Duodenal mucosa (tissue), 2 donors: ENCODE data around the gene KLF12.

ENCODE experiments used
- H3K27ac ChIP-seq: one replicate; pipeline ENCODE4 v1.7.0; 2013; ENCODE audit warnings: low read depth, low read length
- H3K27me3 ChIP-seq, 2 donors: one replicate each; pipeline ENCODE4 v1.7.0; 2013; ENCODE audit warnings: low read length in 2 of 2, control low read depth in 1 of 2; ENCODE audit not compliant: insufficient read depth in 2 of 2, control insufficient read depth in 1 of 2
- H3K36me3 ChIP-seq, 2 donors: one replicate each; pipeline ENCODE4 v1.7.0; 2013; ENCODE audit warnings: low read length in 2 of 2, control low read depth in 1 of 2; ENCODE audit not compliant: insufficient read depth in 2 of 2, control insufficient read depth in 1 of 2
- H3K4me1 ChIP-seq, 2 donors: one replicate each; pipeline ENCODE4 v1.7.0; 2013; ENCODE audit warnings: low read length in 2 of 2, control low read depth in 1 of 2; ENCODE audit not compliant: insufficient read depth in 2 of 2, control insufficient read depth in 1 of 2
- H3K4me3 ChIP-seq, 2 donors: one replicate each; pipeline ENCODE4 v1.7.0; 2013; ENCODE audit warnings: low read length in 2 of 2, low read depth in 1 of 2
- H3K9ac ChIP-seq, 2 donors: one replicate each; pipeline ENCODE4 v1.7.0; 2013; ENCODE audit warnings: low read length in 2 of 2, low read depth in 1 of 2
- H3K9me3 ChIP-seq, 2 donors: one replicate each; pipeline ENCODE4 v1.7.0; 2013; ENCODE audit warnings: low read length in 2 of 2, control low read depth in 1 of 2; ENCODE audit not compliant: control insufficient read depth in 1 of 2

Gene KLF12

GRCh38 chr13:74158571-74159352 is 24.6 kb upstream of the KLF12 start:
- no peaks in the 10 kb centered on the region for H3K4me1 ChIP-seq
- H3K9ac ChIP-seq, result no peak overlapping the region
- no peak overlapping the region for H3K27ac ChIP-seq
- H3K36me3 ChIP-seq, result no peaks in the 10 kb centered on the region
- no peaks in the 10 kb centered on the region for H3K27me3 ChIP-seq
- no peak overlapping the region for H3K4me3 ChIP-seq
- H3K9me3 ChIP-seq, result no peaks in the 10 kb centered on the region

- H3K27me3 ChIP-seq, result no peaks in the 10 kb centered on the region
- no peaks in the 10 kb centered on the region for H3K4me1 ChIP-seq
- H3K27ac ChIP-seq, result no peak overlapping the region
- H3K9me3 ChIP-seq, result no peaks in the 10 kb centered on the region
- no peaks in the 10 kb centered on the region for H3K36me3 ChIP-seq
- H3K9ac ChIP-seq, result no peak overlapping the region
- H3K4me3 ChIP-seq, result no peak overlapping the region
These were observed 23.8 kb upstream of the KLF12 start for GRCh38 chr13:74158028-74158427.

- Histone ChIP-seq H3K4me3 (no peak overlapping the region), H3K36me3 (no peaks in the 10 kb centered on the region), H3K4me1 (no peaks in the 10 kb centered on the region), H3K9ac (no peak overlapping the region), H3K27me3 (no peaks in the 10 kb centered on the region), H3K27ac (no peak overlapping the region), H3K9me3 (no peaks in the 10 kb centered on the region)
These were observed 20.8 kb upstream of the KLF12 start for GRCh38 chr13:74154981-74155380.

GRCh38 chr13:74153316-74153715 is 19.1 kb upstream of the KLF12 start:
- H3K9ac ChIP-seq, result no peak overlapping the region
- H3K4me1 ChIP-seq, result no peaks in the 10 kb centered on the region

GRCh38 chr13:74151859-74152258 is 17.7 kb upstream of the KLF12 start:
- Histone ChIP-seq H3K27me3 (no peaks in the 10 kb centered on the region), H3K9ac (no peak overlapping the region), H3K4me3 (no peak overlapping the region), H3K9me3 (no peaks in the 10 kb centered on the region), H3K4me1 (no peaks in the 10 kb centered on the region), H3K27ac (no peak overlapping the region), H3K36me3 (no peaks in the 10 kb centered on the region)

More at GRCh38 chr13:74153316-74153715, 19.1 kb upstream of the KLF12 start:
- H3K27me3 ChIP-seq, result no peaks in the 10 kb centered on the region
- no peaks in the 10 kb centered on the region for H3K36me3 ChIP-seq
- no peak overlapping the region for H3K27ac ChIP-seq
- H3K4me3 ChIP-seq, result no peak overlapping the region
- no peaks in the 10 kb centered on the region for H3K9me3 ChIP-seq

GRCh38 chr13:74148352-74148751 is 14.1 kb upstream of the KLF12 start:
- H3K9ac ChIP-seq, result no peak overlapping the region
- no peaks in the 10 kb centered on the region for H3K36me3 ChIP-seq
- H3K4me3 ChIP-seq, result no peak overlapping the region
- no peaks in the 10 kb centered on the region for H3K27me3 ChIP-seq
- H3K27ac ChIP-seq, result no peak overlapping the region
- no peaks in the 10 kb centered on the region for H3K4me1 ChIP-seq
- H3K9me3 ChIP-seq, result no peaks in the 10 kb centered on the region

- no peaks in the 10 kb centered on the region for H3K36me3 ChIP-seq
- no peak overlapping the region for H3K4me3 ChIP-seq
- no peaks in the 10 kb centered on the region for H3K9me3 ChIP-seq
- no peak overlapping the region for H3K9ac ChIP-seq
- no peak overlapping the region for H3K27ac ChIP-seq
- no peaks in the 10 kb centered on the region for H3K4me1 ChIP-seq
- no peaks in the 10 kb centered on the region for H3K27me3 ChIP-seq
These were observed 11.2 kb upstream of the KLF12 start for GRCh38 chr13:74145249-74145975.

- Histone ChIP-seq H3K9ac (no peak overlapping the region), H3K4me1 (no peaks in the 10 kb centered on the region), H3K4me3 (no peak overlapping the region), H3K36me3 (no peaks in the 10 kb centered on the region), H3K9me3 (no peaks in the 10 kb centered on the region), H3K27me3 (no peaks in the 10 kb centered on the region), H3K27ac (no peak overlapping the region)
These were observed 10.1 kb upstream of the KLF12 start for GRCh38 chr13:74144269-74144668.

GRCh38 chr13:74142257-74142656 is 8.1 kb upstream of the KLF12 start:
- Histone ChIP-seq H3K4me1 (no peaks in the 10 kb centered on the region), H3K27ac (no peak overlapping the region), H3K9ac (no peak overlapping the region), H3K4me3 (no peak overlapping the region), H3K9me3 (no peaks in the 10 kb centered on the region), H3K36me3 (no peaks in the 10 kb centered on the region), H3K27me3 (no peaks in the 10 kb centered on the region)

GRCh38 chr13:74138241-74138640 is 4.0 kb upstream of the KLF12 start:
- H3K27ac ChIP-seq, result no peak overlapping the region
- no peaks in the 10 kb centered on the region for H3K9me3 ChIP-seq
- H3K4me1 ChIP-seq, result peaks cover 0 to 5% of the 10 kb centered on the region in 2 donors
- H3K9ac ChIP-seq, result no peak overlapping the region
- H3K27me3 ChIP-seq, result no peaks in the 10 kb centered on the region
- H3K4me3 ChIP-seq, result no peak overlapping the region
- no peaks in the 10 kb centered on the region for H3K36me3 ChIP-seq
